GM23338 (cell line): Measurements from ENCODE around the gene PTH2. TPM values are rescaled to one million over a fixed set of nuclear protein-coding genes. Genes with fewer than 3 reads are reported as not detected.

ENCODE experiments used
- ATAC-seq: fragments of 200-7000 bp; cut with Tn5 transposase; 3 replicates; pipeline ENCODE4 v1.9.1; 2020
- DNase-seq: peaks from one replicate; pipeline ENCODE4 v3.0.0-alpha.2; 2015; ENCODE audit warnings: low spot score
- H2AFZ ChIP-seq: fragments of 200-600 bp; sonication (generic); 2 replicates; pipeline ENCODE4 v1.8.0; 2016; ENCODE audit warnings: antibody characterized with exemption, mild to moderate bottlenecking, moderate library complexity
- H3F3A ChIP-seq: fragments of 200-600 bp; sonication (generic); replicated peaks from 2 replicates; pipeline ENCODE4 v1.8.0; 2017; ENCODE audit warnings: antibody characterized with exemption, mixed run types, low read depth
- H3K27ac ChIP-seq: fragments of 200-600 bp; sonication (generic); 2 replicates; pipeline ENCODE4 v1.6.1; 2016; ENCODE audit warnings: low read depth
- H3K27me3 ChIP-seq: fragments of 200-600 bp; sonication (generic); 2 replicates; pipeline ENCODE4 v1.8.0; 2016; ENCODE audit warnings: mild to moderate bottlenecking, mixed run types, moderate library complexity; ENCODE audit not compliant: insufficient read depth
- H3K36me3 ChIP-seq: fragments of 200-600 bp; sonication (generic); 2 replicates; pipeline ENCODE4 v1.8.0; 2016; ENCODE audit warnings: mild to moderate bottlenecking; ENCODE audit not compliant: insufficient read depth
- H3K4me1 ChIP-seq: fragments of 200-600 bp; sonication (generic); 2 replicates; pipeline ENCODE4 v1.8.0; 2016; ENCODE audit warnings: mild to moderate bottlenecking, moderate library complexity; ENCODE audit not compliant: insufficient read depth
- H3K4me2 ChIP-seq: fragments of 200-600 bp; sonication (generic); 2 replicates; pipeline ENCODE4 v1.7.1; 2017; ENCODE audit warnings: mixed run types
- H3K4me3 ChIP-seq: fragments of 200-600 bp; sonication (generic); 2 replicates; pipeline ENCODE4 v1.6.1; 2016; ENCODE audit warnings: mixed run types
- H3K79me2 ChIP-seq: fragments of 200-600 bp; sonication (generic); replicated peaks from 2 replicates; pipeline ENCODE4 v1.8.0; 2017; ENCODE audit warnings: mild to moderate bottlenecking; ENCODE audit not compliant: insufficient read depth
- H3K9me2 ChIP-seq: fragments of 200-600 bp; sonication (generic); 2 replicates; pipeline ENCODE4 v1.8.0; 2017; ENCODE audit not compliant: insufficient read depth
- H4K20me1 ChIP-seq: fragments of 200-600 bp; sonication (generic); replicated peaks from 2 replicates; pipeline ENCODE4 v1.8.0; 2017; ENCODE audit warnings: mild to moderate bottlenecking; ENCODE audit not compliant: insufficient read depth
- H3K27ac Mint-ChIP-seq: 2 replicates; pipeline ENCODE4 v1.8.0; 2020; ENCODE audit warnings: inconsistent platforms, mild to moderate bottlenecking, moderate library complexity, mixed read lengths
- H3K27me3 Mint-ChIP-seq: 3 replicates; pipeline ENCODE4 v1.8.0; 2022; ENCODE audit warnings: low read depth, mild to moderate bottlenecking, moderate library complexity, mixed read lengths, inconsistent platforms; ENCODE audit not compliant: insufficient read depth, poor library complexity
- H3K36me3 Mint-ChIP-seq: 3 replicates; pipeline ENCODE4 v1.8.0; 2021; ENCODE audit warnings: low read depth, mild to moderate bottlenecking, inconsistent platforms, moderate library complexity, mixed read lengths
- H3K4me1 Mint-ChIP-seq: 3 replicates; pipeline ENCODE4 v1.8.0; 2020; ENCODE audit warnings: mild to moderate bottlenecking, inconsistent platforms, mixed read lengths
- H3K4me3 Mint-ChIP-seq: 3 replicates; pipeline ENCODE4 v1.8.0; 2021; ENCODE audit warnings: moderate library complexity, mild to moderate bottlenecking, inconsistent platforms, mixed read lengths
- H3K9me3 Mint-ChIP-seq: 3 replicates; pipeline ENCODE4 v1.8.0; 2020; ENCODE audit warnings: moderate library complexity, mild to moderate bottlenecking, inconsistent platforms, mixed read lengths
- CREB1 ChIP-seq: fragments of 250-450 bp; sonication (Bioruptor Pico); IDR thresholded peaks from 2 replicates; pipeline ENCODE4 v1.5.0; 2020; ENCODE audit warnings: low read depth, mild to moderate bottlenecking, moderate library complexity
- EZH2 ChIP-seq: fragments of 200-600 bp; sonication (generic); IDR thresholded peaks from one replicate; pipeline ENCODE4 v1.8.0; 2017; ENCODE audit warnings: antibody characterized with exemption, mild to moderate bottlenecking, low read depth; ENCODE audit not compliant: unreplicated experiment
- JUNB ChIP-seq: IDR thresholded peaks from one replicate; pipeline ENCODE4 v1.6.1; 2016; ENCODE audit warnings: antibody characterized with exemption; ENCODE audit not compliant: unreplicated experiment
- POLR2AphosphoS5 ChIP-seq: IDR thresholded peaks from 2 replicates; pipeline ENCODE4 v1.6.1; 2016; ENCODE audit warnings: antibody characterized with exemption, low read depth
- STAT1 ChIP-seq: IDR thresholded peaks from one replicate; pipeline ENCODE4 v1.6.1; 2016; ENCODE audit warnings: antibody characterized with exemption; ENCODE audit not compliant: unreplicated experiment
- ZNF114 ChIP-seq: fragments of 250-450 bp; sonication (Bioruptor Pico); IDR thresholded peaks from 2 replicates; pipeline ENCODE4 v1.5.0; 2020; ENCODE audit warnings: mild to moderate bottlenecking, moderate library complexity
- ZNF331 ChIP-seq: fragments of 250-450 bp; sonication (Bioruptor Pico); IDR thresholded peaks from 2 replicates; pipeline ENCODE4 v1.5.0; 2020; ENCODE audit warnings: low read depth, mild to moderate bottlenecking, moderate library complexity
- polyA plus RNA-seq: library from polyadenylated mRNA; unstranded; fragments of >200 nt; fragmentation: Nextera tagmentation; extraction: Ambion mirVana; gene quantifications from 2 replicates; pipeline ENCODE4 v1.2.1, GENCODE V29; 2016
- total RNA-seq: library from RNA; depleted of rRNA; stranded (reverse); fragments of >200 nt; shearing (Covaris generic); gene quantifications from 2 replicates; pipeline ENCODE4 v1.2.3, GENCODE V29; 2014
- TF ChIP-seq, protein P1 (sequence below), 2 experiments: fragments of 200-600 bp in 1 of 2; sonication (generic) in 1 of 2; conservative IDR thresholded peaks; 2 replicates each; pipeline versions ENCODE4 v1.5.1 to v1.6.1; 2016 to 2017; ENCODE audit warnings: antibody characterized with exemption in 2 of 2, low read depth in 2 of 2, mild to moderate bottlenecking in 2 of 2, moderate library complexity in 1 of 2
- TF ChIP-seq, protein P2 (sequence below): IDR thresholded peaks from one replicate; pipeline ENCODE4 v1.6.1; 2018; ENCODE audit warnings: antibody characterized with exemption; ENCODE audit not compliant: unreplicated experiment
- TF ChIP-seq, protein P3 (sequence below): IDR thresholded peaks from 2 replicates; pipeline ENCODE4 v1.6.1; 2016; ENCODE audit warnings: antibody characterized with exemption
- TF ChIP-seq, protein P4 (sequence below): fragments of 250-450 bp; sonication (Bioruptor Pico); IDR thresholded peaks from 2 replicates; pipeline ENCODE4 v1.5.0; 2020; ENCODE audit warnings: mild to moderate bottlenecking, moderate library complexity

Gene PTH2
- total and polyA plus RNA-seq, 2 experiments from 2014 or later: 1.6 TPM; not detected in 1

GRCh38 chr19:49420227-49420626 lies 3.0 kb downstream of the PTH2 start (continued):
- TF ChIP-seq, protein P1, sequence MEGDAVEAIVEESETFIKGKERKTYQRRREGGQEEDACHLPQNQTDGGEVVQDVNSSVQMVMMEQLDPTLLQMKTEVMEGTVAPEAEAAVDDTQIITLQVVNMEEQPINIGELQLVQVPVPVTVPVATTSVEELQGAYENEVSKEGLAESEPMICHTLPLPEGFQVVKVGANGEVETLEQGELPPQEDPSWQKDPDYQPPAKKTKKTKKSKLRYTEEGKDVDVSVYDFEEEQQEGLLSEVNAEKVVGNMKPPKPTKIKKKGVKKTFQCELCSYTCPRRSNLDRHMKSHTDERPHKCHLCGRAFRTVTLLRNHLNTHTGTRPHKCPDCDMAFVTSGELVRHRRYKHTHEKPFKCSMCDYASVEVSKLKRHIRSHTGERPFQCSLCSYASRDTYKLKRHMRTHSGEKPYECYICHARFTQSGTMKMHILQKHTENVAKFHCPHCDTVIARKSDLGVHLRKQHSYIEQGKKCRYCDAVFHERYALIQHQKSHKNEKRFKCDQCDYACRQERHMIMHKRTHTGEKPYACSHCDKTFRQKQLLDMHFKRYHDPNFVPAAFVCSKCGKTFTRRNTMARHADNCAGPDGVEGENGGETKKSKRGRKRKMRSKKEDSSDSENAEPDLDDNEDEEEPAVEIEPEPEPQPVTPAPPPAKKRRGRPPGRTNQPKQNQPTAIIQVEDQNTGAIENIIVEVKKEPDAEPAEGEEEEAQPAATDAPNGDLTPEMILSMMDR (conservative IDR thresholded peaks at IDR 0.05; ENCODE audit: low read depth in 2 of 2): no peak

DNA sequence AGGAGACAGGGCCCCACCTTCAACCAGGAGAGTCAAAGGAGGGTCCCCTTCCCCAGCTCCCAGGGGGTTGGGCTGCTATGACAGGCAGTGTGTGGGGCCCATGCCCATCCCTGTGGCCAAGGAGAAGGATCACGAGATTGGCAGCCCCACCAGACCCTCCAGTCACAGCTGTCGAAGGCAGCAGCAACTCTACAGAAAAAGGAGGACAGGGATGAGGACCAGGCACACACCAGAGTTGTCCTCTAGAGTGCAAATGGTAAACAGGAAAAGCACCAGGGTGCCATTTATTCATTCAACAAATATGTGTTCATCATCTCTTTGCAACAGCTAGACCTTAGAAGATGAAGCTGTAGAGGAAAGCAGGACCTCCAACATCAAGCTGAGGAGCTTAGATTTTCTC lies 4.1 kb downstream of the PTH2 start:
- Histone ChIP-seq H3K27me3 (peaks cover 29% of the 10 kb centered on the region), H3K27ac (no peak overlapping the region), H3F3A (peaks cover 19% of the 10 kb centered on the region), H3K4me1 (peaks cover 28% of the 10 kb centered on the region), H3K4me2 (no peak overlapping the region), H3K9me2 (no peaks in the 10 kb centered on the region), H4K20me1 (peaks cover 4% of the 10 kb centered on the region; the same call in 1 of the 2 replicates), H3K36me3 (no peaks in the 10 kb centered on the region), H3K4me3 (no peak overlapping the region), H2AFZ (no peak overlapping the region), H3K79me2 (no peaks in the 10 kb centered on the region)
- H3K4me1 Mint-ChIP-seq: peaks cover 55% of the 10 kb centered on the region
- peaks cover 3% of the 10 kb centered on the region for H3K9me3 Mint-ChIP-seq
- DNase-seq (no peak), ATAC-seq (no peak)
- H3K27me3 Mint-ChIP-seq: peaks cover 39% of the 10 kb centered on the region
- H3K4me3 Mint-ChIP-seq: no peak overlapping the region; the same call in 2 of the 3 replicates
- no peaks in the 10 kb centered on the region; the same call in 2 of the 3 replicates for H3K36me3 Mint-ChIP-seq
- H3K27ac Mint-ChIP-seq: no peak overlapping the region
- TF ChIP-seq CREB1 (CRISPR knock-in tag) (no peak), EZH2 (no peak), ZNF331 (CRISPR knock-in tag) (no peak), STAT1 (no peak), ZNF114 (CRISPR knock-in tag) (no peak), JUNB (no peak), POLR2AphosphoS5 (no peak)
- TF ChIP-seq, protein P2, sequence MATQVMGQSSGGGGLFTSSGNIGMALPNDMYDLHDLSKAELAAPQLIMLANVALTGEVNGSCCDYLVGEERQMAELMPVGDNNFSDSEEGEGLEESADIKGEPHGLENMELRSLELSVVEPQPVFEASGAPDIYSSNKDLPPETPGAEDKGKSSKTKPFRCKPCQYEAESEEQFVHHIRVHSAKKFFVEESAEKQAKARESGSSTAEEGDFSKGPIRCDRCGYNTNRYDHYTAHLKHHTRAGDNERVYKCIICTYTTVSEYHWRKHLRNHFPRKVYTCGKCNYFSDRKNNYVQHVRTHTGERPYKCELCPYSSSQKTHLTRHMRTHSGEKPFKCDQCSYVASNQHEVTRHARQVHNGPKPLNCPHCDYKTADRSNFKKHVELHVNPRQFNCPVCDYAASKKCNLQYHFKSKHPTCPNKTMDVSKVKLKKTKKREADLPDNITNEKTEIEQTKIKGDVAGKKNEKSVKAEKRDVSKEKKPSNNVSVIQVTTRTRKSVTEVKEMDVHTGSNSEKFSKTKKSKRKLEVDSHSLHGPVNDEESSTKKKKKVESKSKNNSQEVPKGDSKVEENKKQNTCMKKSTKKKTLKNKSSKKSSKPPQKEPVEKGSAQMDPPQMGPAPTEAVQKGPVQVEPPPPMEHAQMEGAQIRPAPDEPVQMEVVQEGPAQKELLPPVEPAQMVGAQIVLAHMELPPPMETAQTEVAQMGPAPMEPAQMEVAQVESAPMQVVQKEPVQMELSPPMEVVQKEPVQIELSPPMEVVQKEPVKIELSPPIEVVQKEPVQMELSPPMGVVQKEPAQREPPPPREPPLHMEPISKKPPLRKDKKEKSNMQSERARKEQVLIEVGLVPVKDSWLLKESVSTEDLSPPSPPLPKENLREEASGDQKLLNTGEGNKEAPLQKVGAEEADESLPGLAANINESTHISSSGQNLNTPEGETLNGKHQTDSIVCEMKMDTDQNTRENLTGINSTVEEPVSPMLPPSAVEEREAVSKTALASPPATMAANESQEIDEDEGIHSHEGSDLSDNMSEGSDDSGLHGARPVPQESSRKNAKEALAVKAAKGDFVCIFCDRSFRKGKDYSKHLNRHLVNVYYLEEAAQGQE: no peak
- TF ChIP-seq, protein P3, sequence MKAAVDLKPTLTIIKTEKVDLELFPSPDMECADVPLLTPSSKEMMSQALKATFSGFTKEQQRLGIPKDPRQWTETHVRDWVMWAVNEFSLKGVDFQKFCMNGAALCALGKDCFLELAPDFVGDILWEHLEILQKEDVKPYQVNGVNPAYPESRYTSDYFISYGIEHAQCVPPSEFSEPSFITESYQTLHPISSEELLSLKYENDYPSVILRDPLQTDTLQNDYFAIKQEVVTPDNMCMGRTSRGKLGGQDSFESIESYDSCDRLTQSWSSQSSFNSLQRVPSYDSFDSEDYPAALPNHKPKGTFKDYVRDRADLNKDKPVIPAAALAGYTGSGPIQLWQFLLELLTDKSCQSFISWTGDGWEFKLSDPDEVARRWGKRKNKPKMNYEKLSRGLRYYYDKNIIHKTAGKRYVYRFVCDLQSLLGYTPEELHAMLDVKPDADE: no peak
- TF ChIP-seq, protein P4, sequence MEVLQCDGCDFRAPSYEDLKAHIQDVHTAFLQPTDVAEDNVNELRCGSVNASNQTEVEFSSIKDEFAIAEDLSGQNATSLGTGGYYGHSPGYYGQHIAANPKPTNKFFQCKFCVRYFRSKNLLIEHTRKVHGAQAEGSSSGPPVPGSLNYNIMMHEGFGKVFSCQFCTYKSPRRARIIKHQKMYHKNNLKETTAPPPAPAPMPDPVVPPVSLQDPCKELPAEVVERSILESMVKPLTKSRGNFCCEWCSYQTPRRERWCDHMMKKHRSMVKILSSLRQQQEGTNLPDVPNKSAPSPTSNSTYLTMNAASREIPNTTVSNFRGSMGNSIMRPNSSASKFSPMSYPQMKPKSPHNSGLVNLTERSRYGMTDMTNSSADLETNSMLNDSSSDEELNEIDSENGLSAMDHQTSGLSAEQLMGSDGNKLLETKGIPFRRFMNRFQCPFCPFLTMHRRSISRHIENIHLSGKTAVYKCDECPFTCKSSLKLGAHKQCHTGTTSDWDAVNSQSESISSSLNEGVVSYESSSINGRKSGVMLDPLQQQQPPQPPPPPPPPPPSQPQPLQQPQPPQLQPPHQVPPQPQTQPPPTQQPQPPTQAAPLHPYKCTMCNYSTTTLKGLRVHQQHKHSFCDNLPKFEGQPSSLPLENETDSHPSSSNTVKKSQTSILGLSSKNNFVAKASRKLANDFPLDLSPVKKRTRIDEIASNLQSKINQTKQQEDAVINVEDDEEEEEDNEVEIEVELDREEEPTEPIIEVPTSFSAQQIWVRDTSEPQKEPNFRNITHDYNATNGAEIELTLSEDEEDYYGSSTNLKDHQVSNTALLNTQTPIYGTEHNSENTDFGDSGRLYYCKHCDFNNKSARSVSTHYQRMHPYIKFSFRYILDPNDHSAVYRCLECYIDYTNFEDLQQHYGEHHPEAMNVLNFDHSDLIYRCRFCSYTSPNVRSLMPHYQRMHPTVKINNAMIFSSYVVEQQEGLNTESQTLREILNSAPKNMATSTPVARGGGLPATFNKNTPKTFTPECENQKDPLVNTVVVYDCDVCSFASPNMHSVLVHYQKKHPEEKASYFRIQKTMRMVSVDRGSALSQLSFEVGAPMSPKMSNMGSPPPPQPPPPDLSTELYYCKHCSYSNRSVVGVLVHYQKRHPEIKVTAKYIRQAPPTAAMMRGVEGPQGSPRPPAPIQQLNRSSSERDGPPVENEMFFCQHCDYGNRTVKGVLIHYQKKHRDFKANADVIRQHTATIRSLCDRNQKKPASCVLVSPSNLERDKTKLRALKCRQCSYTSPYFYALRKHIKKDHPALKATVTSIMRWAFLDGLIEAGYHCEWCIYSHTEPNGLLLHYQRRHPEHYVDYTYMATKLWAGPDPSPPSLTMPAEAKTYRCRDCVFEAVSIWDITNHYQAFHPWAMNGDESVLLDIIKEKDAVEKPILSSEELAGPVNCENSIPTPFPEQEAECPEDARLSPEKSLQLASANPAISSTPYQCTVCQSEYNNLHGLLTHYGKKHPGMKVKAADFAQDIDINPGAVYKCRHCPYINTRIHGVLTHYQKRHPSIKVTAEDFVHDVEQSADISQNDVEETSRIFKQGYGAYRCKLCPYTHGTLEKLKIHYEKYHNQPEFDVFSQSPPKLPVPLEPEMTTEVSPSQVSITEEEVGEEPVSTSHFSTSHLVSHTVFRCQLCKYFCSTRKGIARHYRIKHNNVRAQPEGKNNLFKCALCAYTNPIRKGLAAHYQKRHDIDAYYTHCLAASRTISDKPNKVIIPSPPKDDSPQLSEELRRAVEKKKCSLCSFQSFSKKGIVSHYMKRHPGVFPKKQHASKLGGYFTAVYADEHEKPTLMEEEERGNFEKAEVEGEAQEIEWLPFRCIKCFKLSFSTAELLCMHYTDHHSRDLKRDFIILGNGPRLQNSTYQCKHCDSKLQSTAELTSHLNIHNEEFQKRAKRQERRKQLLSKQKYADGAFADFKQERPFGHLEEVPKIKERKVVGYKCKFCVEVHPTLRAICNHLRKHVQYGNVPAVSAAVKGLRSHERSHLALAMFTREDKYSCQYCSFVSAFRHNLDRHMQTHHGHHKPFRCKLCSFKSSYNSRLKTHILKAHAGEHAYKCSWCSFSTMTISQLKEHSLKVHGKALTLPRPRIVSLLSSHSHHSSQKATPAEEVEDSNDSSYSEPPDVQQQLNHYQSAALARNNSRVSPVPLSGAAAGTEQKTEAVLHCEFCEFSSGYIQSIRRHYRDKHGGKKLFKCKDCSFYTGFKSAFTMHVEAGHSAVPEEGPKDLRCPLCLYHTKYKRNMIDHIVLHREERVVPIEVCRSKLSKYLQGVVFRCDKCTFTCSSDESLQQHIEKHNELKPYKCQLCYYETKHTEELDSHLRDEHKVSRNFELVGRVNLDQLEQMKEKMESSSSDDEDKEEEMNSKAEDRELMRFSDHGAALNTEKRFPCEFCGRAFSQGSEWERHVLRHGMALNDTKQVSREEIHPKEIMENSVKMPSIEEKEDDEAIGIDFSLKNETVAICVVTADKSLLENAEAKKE (CRISPR knock-in tag): no peak
